NCI-H2171 (cell line): Measurements from ENCODE around the gene PRMT7.

Experiments
- DNase-seq: peaks from one replicate; lab custom pipeline; 2025; lab: John Stamatoyannopoulos, UW

Gene PRMT7

GRCh38 chr16:68396481-68396880, 85.7 kb downstream of the PRMT7 start:
- DNase-seq: no peak

GRCh38 chr16:68397710-68398201, 86.9 kb downstream of the PRMT7 start:
- no peak for DNase-seq

GRCh38 chr16:68399456-68399855, 88.6 kb downstream of the PRMT7 start:
- no peak for DNase-seq

GRCh38 chr16:68400083-68400923, 89.5 kb downstream of the PRMT7 start:
- DNase-seq: no peak

- no peak for DNase-seq
Measured at GRCh38 chr16:68400924-68401460, 90.2 kb downstream of the PRMT7 start.

DNA sequence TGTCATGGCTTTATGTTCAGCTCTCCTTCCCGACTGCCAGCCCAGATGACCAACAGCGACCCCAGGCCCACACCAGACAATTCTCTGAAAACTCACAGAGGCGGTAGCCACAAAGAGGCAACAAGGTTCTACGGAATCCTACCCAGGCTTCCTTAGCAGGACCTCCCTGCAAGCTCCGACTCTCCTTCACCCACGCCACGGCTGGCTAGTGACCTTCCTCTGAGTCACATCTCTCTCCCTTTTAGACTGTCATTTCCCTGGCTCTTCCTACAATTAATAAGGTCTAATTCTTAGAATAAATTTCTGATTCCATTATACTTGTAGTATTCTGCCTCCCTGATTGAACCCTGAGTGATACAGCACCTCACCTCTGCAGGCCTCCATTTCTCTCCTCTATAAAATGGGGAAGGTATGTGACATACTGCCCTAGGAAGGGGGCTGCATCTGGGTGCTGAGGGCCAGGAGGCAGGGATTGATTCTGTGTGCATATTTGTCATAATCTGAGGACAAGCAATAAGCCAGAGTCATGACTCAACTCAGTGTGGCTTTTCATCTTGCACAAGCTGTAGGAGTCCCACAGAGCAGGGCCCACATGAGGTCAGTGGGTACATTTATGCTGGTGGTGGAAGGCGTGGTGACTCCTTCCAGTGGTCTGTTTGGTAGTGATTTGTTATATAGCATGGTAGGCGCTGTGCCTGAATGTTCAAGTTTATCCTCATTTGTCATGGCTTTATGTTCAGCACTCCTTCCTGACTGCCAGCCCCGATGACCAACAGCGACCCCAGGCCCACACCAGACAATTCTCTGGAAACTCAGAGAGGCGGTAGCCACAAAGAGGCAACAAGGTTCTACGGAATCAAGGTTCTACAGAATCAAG, 91.3 kb downstream of the PRMT7 start:
- no peak for DNase-seq

GRCh38 chr16:68402748-68403040, 91.9 kb downstream of the PRMT7 start:
- no peak for DNase-seq

DNA sequence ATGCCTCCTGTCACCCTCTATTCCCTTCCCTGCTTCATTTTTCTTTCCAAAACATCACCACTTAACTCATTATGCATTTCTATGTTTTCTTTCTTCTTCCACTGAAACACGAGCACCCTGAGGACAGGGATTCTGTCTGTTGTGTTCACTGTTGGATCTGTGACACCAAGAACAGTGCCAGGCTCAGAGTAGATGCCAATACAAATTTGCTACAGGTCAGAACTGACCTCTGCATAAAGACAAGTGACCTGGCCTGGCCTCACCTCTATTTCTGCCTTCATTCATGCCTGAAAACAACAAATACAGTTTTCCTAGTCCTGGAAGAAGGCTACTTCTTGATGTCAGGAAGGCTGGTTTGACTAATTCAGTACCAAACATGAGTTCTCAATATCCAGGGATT, 92.4 kb downstream of the PRMT7 start:
- DNase-seq: no peak

DNA sequence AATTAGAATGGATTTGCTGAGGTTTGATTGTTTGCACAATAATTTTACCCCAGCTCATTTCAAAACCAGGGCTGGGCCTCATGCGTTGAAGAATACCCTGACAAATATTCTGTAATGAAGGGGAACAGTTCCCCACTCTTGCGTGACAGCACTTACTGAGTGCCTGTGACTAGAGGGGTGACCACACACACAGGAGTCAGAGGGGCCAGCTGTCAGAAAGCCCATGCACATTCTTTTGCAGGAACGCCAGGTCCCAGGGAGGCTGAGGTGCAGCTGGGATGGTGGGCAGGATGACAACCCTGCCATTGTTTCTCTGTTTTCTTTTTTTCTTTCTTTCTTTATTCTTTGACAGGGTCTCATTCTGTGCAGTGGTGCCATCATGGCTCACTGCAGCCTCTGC, 92.9 kb downstream of the PRMT7 start:
- DNase-seq: no peak

GRCh38 chr16:68404736-68405345, 94.0 kb downstream of the PRMT7 start:
- no peak for DNase-seq

DNA sequence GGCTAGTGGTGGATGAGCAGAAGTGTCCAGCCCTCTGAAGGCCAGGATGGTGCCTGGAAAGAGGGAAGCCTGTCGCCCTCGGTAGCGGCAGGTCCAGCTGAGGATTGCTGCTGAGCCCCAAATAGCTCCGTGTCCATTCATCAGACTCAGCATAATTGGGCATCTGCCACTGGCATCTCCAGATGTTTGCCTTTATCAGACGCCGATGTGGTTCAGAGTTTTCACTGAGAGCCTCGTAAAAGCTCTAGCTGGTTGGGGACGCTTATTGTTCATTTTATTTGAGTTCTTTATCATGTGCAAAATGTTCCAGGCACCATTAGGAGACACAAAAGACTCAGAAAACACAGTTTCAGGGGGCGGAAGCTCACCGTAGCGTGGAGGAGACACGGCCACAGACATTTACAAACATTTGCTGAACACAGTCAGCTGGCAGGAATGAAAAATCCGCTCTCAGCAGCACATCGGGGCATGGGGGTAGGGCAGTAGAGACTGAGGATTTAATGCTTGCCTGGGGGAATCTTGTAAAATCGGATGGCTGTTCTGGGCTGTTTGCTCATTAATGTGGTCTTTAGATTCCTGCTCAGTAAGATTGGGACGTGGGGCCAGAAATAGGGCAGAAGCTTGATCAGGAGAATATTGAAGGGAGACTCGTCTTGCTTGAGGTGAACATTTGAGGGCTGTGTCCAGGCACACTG, 95.8 kb downstream of the PRMT7 start:
- no peak for DNase-seq
